ENCODE results near the gene ACAD8.

GRCh38 chr11:134271978-134272377, 18.6 kb downstream of the ACAD8 start:
- TF ChIP-seq POLR2A (IDR thresholded peaks at IDR 0.05) (no peak), CTCF (IDR thresholded peaks at IDR 0.05) (no peak)
